NK-92 (cell line): Measurements from ENCODE around the gene GAS7.

Source experiments
- DNase-seq: peaks from one replicate; lab custom pipeline; 2025; ENCODE audit not compliant: unreplicated experiment; lab: John Stamatoyannopoulos, UW

GAS7 gene

DNA sequence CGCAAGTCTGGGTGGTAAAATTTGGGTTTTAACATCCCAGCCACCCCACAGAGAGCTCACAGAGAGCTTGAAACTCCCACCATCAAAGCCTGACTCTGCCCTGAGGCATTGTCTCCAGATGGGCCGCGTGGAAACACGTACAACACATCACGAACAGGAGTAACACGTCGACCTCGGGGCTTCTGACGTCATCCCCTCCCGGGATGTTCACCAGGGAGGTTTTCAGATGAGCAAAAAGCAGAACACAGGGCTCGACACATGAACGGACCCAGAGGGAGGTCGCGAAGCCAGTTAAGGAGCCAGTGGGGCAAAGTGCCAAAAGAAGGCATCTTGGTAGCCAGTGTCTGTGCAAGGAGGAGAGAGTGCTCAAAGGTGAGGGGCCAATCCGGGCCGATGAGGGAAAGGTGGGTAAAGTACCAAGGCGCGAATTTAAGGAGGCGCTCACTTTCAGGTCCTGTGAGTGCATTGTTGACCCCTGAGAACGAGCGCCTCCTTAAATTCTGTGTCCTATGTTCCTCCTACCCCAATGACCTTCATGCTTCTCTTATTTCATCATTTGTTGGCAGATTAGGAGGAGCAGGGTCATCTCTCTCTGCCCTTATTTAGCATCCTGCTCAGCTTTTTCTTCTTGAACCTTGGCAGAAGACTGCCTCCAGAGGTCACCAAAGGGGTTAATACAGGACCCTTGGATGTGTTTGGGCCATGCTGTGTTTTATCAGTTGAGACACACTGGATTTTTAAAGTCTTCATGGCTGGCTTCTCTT lies 298.9 kb downstream of the GAS7 start:
- no peak for DNase-seq

DNA sequence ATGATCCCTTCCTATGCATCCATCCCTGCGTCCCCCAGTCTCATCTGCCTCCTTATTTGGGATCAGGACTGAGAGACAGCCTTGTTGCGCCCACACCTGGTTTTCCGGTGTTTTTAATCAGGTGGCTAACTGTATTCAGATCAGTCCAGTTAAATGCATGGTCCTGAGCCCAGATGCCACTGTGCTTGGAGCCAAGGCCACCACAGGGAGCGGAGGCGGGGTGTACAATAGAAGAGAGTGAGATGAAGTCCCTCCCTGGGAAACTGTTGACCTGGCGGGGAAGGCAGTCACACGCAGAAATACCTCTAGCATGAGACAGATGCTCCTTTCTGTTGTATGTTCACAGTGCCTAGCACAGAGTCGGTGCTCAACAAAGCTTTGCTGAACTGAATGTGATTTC lies 299.6 kb downstream of the GAS7 start:
- DNase-seq: no peak

DNA sequence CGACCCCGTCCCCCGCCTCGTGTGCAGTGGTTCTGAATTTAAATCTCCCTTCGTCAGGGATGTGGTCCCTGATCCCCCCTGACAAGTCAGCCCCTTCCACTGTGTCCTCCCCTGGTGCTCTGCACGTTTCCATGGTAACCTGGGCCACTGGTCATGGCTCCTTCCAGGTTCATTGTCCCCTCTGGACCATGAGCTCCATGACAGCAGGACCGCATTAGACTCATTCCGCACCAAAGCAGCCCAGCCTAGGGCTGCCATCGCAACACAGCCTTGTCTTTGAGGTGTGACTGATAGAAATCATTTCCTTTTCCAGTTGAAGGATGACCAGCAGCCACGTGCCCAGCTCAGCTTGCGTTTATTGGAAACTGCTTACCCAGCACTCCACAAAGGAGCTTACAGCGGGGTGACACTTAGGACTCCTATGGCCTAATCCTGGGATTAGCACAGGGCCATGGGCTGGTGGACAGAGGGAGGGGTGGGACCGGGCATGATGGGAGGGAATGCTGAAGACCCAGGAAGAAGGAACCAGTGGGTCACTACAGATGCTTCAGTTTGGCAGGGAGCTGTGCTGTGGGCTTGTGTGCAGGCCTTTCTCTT lies 300.9 kb downstream of the GAS7 start:
- DNase-seq: no peak

DNA sequence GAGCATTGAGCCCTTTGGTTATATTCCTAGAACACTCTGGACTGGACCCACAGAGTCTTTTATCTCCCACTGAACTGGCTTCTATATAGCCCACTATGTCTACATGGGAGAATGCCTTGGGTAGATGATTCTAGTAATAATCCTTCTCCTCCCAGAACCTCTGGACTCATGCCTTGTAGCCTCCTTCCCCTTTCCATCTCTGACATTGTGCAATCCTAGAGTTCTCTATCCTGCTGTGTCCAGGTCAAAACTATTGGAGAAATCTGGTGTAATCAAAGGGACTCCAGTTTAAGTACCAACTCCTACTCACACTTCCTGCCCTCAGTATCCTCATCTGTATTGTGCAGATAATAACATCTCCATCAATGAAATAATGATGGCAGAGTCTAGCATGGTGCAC lies 302.5 kb downstream of the GAS7 start:
- no peak for DNase-seq

DNA sequence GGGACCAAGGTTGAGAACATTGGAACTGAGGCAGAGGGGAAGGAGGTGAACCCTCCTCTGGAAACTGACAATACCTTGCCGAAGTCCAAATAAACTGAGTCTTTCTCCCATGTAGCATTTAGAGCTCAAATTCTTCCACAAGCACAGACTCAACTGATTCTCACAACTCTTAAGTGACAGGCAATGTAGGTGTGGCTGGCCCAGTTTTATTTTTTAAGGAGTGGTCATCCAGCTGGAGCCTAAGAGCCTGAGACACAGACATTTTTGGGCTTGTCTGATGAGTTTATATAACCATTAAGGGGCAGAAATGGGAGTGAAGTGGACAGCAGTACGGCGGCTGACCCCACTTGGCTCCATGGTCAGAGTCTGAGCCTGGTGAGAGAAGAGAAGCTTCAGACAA lies 304.2 kb downstream of the GAS7 start:
- no peak for DNase-seq

DNA sequence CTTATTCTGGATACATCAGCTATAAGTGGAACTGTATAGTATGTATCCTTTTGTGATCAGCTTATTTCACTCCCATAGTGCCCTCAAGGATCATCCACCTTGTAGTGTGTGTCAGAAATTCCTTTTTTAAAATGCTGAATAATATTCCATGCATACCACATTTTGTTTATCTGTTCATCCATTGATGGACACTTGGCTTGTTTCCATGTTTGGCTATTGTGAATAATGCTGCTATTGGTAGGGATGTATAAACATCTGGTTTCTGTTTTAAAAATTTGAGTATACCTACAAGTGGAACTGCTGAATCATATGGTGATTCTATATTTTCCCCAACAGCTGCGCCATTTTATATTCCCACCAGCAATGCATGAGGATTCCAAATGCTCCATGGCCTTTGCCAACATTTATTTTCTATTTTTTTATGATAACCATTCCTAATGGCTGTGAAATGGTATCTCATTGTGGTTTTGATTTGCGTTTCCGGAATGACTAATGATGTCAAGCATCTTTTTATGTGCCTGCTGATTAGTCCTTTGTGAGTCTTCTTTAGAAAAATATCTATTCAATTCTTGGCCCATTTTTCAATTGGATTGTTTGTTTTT lies 304.9 kb downstream of the GAS7 start:
- no peak for DNase-seq

DNA sequence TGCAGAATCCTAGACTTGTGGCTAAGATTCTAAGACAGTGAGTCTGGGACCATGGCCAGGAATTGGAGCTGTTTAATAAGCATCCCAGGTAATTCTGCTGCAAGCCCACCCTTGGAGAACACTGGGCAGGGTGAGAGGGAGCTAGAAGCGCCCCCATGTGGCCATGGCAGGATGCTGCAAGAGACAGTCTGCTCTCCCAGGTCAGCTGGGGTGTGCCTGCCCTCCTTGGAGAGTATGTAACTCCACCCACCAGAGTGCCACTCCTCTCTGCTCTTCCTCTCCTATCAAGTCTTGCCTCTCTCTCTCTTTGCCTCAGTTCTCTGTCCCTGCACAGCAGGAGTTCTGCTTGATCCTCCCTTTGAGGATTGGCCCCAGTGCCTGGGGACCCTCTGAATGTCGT lies 308.3 kb downstream of the GAS7 start:
- no peak for DNase-seq

DNA sequence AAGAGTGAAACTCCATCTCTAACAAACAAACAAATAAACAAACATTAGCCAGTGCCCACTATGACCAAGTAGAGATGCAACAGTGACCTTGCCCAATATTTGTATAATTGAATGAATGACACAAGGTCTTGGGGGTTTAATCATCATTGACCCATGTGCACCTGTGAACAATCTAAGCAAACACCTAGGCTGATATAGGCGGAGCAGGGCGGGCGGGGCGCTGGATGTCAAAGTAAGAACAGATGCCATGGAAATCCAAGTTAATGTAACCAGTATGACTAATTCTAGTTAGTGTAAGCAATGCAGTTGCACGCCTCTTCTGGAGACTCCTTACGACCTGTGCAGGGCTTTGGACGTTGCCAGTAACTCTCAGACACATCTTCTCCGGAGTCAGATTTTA lies 310.9 kb downstream of the GAS7 start:
- DNase-seq: no peak

DNA sequence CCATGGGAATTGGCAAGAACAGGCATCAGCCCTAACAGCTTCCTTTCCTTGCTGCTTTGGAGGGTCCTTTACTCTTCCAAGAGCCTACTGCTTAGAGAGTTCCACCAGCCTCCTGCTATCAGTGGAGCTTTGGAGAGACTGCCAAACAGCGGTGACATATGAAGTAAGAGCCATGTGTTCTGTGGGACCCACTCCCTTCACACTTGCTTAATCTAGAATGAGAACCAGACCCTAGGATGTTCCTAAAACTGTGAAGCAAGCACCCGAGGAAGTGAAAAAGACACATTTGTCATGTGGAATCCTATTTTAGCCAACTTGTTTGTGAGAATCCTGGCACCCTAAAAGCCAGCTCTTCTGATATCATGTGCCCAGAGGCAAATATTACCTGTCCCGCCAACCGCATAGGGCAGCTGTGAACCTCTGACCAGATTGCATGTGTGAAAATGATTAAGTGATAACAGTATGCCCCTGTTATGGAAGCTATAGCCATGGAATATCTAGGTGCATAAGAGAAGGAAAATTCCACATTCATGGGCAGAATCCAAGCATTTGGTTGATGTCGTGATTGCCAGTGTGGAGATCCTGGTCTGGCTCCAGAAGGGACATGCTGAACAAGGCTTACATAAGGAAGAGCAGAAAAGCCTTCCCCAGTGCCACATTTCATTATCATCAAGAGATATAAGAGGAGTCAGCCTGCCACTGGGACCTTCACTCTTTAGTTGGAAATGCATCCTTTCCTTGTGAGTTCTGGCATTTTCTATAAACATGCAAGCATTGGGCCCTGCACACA lies 312.1 kb downstream of the GAS7 start:
- DNase-seq: no peak

DNA sequence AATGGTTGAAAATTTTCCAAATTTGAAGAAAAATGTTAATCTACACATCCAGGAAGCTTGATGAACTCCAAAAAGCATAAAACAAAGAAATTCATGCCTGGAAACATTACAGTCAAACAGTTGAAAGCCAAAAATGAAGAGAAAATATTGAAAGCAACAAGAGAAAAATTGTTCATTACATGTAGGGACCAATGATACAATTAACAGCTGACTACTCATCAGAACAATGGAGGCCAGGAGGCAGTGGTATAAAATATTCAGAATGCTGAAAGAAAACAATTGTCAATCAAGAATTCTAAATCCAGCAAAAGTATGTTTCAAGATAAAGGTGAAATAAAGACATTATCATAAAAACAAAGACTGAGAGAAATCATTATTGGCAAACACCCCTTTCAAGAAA lies 315.0 kb downstream of the GAS7 start:
- DNase-seq: no peak

DNA sequence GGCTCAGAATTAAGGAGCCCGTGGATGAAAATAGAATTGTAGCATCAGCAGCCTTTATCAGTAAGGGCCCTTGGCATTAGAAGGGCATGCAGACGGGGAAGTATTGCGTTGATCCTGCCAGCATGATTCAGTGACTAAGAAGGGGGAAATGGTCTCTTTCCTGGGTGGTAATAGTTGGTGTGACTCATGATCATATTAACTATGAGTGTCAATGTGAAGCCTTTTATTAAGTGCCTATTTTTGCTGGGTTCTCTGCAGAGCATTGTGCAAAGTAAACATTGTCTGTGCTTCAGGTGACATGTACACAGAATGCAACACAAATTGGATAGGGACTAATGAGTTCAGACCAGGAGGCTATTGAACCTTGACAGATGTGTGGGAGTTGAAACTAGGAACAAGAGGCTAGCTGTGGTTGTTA lies 317.8 kb downstream of the GAS7 start:
- no peak for DNase-seq

DNA sequence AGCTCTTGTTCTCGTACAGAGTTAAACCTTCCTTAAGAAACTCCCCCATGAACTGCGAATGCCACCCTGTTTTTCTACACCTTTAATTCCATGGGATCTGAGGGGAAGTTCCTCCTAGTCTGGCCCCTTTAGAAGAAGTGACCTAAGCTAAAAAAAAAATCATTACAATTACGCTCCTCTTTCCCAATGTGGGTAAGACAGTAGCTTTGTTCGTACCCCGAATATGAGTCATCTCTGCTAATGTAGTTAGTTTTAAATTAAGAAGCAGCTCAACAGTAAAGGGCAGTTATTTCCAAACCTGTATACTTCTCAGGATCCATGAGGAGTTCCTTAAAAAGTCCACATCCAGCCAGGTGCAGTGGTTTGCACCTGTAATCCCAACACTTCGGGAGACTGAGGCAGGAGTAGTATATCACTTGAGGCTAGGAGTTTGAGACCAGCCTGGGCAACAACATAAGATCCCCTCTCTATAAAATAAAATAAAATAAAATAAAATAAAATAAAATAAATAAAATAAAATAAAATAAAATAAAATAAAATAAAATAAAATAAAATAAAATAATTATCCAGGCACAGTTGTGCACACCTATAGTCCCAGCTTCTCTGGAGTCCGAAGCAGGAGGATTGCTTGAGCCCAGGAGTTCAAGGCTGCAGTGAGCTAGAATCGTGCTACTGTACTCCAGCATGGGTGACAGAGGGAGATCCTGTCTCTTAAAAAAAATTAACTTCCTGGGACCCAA lies 319.4 kb downstream of the GAS7 start:
- DNase-seq: no peak

DNA sequence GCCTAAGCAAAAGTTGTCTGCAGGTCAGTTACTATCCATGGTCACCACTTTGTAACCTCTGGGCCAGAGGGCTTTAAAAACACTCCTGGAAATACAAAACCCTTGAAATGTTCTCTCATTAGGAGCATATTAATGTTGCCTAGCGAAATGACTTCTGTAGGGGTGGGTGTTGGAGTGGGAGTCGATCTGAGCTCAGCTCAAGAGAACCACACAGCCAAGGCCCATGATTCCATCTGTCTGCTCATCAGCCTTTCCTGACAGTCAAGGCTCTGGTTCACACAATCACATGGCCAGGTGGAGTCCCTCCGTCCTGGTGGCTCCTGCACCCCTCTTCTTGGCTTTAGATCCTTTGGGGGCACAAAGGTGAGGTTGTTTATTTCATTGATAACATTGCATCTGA lies 320.1 kb downstream of the GAS7 start:
- DNase-seq: no peak

DNA sequence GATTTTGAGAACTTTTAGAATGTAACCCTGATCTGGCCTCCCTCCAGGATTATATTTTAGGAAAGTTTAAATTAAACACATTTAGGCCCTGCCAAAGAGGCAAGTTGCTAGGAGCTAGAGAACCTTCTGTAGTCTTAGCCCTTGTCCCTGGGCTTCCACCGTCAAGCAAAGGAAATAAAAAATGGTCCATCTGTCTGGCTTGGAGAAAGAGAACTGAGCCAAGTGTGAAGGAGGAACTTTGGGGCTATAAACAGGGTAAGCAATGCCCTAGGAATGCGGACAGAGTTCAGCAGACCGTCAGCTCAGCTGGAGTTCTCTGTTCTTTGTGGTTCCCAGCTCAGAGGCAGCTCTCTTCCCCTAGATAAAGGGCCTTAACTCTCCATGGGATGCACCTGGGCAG lies 323.0 kb downstream of the GAS7 start:
- no peak for DNase-seq

DNA sequence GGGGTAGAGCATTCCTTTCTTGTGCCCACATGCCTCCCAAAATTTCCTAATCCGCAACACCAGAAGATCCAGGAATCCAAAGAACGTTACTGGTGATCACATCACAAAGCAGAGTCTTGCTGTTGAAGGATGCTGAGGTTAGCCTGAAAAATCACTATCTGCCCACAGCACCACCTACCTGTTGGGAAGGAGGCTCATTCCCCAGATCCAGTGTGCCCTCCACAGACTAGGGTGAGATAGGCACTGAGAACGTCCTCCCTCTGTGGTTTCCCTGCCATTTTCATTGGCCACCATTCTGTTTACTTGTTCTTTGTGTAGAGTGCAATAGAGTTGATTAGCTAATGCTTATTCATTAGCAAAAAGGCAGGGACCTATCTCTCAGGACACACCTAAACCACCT lies 323.7 kb downstream of the GAS7 start:
- DNase-seq: no peak

DNA sequence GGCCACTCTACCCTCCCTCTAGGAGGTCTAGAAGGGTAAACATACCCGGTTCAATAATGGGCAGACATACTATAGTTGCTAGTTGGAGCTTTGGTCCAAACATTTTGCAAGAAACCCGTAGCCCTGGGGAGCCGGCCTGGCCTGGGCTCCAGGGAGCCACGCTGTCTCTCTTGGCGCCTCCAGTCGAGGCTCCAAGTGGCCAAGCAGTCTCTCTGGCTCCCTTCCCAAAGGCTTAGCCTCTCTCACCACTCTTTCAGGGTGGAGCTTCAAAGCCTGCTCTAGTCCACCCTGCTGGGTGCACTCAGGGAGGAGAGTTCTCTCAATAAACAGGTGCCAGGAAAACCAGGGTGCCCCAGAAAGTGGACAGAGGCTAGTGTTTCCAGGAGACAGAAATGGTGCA lies 325.6 kb downstream of the GAS7 start:
- DNase-seq: no peak

DNA sequence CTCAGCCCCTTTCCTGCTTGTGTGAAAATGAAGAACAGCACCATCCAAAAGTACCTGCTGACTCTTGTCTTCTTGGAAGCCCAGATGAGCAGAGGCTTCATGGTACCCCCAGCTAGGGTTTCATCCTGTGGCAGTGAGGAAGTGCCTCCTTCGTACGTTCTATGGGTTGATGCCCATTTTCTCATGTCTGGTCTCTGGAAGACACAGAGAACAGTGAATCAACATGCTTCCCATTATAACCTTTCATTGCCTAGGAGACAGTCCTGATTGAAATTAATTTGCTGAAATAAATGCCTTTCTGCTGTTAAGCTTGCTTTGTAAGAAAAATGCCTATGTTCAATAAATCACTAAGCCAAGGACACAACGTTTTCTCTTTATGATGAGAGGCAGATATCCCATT lies 329.9 kb downstream of the GAS7 start:
- no peak for DNase-seq

DNA sequence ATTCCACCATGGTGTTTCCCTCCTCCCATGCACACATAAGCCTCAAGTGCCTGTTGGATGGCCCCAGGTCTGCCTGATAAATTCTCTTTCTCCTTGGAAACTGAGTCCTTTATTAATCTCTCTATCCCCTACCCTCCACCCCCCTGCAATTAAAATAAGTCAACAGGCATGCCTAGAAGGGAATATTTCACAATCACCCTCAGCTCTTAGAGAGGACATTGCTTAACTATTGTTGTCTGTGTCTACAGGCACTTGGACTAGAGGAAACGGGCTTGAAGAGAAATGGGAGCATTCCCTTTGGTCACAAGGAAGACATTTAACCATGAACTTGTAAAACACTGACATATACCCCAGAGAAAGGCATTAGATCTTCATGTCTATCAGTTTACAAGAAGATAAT lies 332.8 kb downstream of the GAS7 start:
- no peak for DNase-seq

DNA sequence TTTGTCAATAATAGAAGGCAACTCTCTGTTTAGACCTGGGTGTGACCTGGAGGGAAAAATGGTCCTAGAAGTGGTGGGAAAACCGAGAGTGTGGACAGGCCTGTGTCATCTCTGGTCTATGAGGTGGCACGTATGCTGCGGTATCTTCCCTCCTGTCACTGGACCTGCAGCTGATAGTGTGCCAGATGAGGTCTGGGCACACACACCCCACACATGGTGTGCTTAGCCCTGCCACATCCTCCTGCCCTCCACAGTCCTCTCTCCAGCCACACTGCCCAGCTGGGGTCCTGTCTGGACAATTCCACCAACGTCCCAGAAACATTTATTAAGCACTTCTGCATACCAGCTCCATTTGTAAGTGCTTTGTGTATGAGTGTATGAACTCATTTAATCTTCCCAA lies 335.5 kb downstream of the GAS7 start:
- DNase-seq: no peak

DNA sequence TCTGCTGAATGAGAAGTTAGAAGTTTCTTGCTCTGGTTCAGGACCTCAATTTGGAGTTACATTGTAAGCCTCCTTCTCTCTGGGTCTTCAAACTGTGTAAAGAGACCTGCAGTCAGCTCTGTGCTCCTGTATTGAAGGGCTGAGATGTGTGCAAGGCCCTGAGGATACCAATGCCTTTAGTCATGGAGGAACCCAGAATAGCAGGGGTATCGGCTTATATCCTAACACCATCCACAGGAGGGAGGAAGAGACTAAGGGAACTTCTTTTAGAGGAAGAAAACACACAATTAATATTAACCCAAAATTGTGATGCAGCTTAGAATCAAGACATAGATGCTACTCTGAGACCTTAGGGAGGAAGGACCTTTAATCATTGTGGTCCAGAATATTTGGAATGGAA lies 336.2 kb downstream of the GAS7 start:
- DNase-seq: no peak

DNA sequence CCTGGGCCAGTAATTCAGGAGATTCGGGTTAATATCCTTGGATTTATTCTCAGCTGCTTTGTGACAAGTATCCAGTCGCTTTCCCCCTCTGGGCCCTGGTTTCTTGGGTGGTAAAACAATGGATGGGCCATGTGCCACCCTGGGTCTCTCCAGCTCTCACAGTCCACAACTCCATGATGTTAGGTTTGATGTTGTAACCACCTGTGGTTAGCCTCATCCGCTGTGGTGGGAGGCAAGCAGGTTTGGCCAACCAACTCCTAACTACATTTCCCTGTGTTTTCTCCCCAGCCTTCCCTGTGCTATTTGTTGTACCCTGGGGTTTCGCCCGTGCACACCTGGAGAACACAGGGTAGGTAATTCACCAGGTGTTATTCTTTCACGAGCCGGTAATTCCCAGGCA lies 337.6 kb downstream of the GAS7 start:
- DNase-seq: no peak
